Measurements from ENCODE around the gene ERV3-1.
A peak's percentile ranks its signal among the peaks of the same experiment; 100 is the strongest.
"Not testable (repeated sequence)": the region's sequence is repeated elsewhere in the genome, so short reads cannot be mapped to it uniquely, and the experiment has no call there.

ERV3-1 gene, protein sequence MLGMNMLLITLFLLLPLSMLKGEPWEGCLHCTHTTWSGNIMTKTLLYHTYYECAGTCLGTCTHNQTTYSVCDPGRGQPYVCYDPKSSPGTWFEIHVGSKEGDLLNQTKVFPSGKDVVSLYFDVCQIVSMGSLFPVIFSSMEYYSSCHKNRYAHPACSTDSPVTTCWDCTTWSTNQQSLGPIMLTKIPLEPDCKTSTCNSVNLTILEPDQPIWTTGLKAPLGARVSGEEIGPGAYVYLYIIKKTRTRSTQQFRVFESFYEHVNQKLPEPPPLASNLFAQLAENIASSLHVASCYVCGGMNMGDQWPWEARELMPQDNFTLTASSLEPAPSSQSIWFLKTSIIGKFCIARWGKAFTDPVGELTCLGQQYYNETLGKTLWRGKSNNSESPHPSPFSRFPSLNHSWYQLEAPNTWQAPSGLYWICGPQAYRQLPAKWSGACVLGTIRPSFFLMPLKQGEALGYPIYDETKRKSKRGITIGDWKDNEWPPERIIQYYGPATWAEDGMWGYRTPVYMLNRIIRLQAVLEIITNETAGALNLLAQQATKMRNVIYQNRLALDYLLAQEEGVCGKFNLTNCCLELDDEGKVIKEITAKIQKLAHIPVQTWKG

DNA sequence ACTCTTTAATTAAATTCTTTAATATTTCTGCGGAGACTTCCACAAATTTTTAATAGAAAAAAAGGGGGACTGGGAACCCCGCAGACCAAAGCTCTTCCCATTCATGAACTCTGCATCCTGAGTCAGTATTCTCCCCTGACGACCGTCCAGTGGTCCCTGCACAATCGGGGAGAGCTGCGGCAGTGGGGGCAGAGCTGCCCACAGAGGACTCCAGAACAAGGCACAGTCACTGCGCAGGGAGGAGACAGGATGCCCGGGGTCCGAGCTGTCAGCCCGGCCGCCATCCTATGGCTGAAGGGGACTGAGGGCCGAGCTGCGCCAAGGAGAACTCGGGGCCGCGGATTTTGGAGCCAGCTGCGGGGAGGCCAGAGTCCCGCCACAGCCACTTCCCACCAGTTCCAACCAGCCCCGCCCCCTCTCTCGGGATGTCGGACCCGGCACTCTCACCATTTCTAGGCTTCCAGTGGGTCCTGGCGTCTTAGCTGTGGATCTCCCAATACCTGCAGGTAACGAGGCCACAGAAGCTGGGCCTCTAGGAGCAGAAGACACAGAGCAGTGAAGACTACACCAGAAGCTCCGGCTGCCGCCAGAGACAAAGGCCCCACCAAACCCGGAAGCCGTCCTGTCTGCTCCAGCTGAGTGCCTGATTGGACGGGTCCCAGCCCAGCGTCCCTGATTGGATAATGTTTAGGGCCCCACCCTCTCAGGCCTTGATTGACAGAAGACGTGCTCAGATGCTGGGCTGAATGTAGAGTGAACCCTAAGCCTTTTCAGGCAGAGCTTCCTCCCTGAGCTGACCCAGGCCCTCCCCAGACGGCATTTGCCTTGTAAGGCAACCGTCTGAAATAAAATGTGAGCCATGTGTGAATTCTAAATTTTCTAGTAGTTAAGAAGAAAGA lies at the start of gene ERV3-1:
TSS of gene ERV3-1 (minus strand) at position 594 of the 899 bp plus-strand sequence. CDS start 13,661 bp downstream, outside the sequence.
- DNase-seq (ENCODE audit: low spot score): peak; percentile 99

DNA sequence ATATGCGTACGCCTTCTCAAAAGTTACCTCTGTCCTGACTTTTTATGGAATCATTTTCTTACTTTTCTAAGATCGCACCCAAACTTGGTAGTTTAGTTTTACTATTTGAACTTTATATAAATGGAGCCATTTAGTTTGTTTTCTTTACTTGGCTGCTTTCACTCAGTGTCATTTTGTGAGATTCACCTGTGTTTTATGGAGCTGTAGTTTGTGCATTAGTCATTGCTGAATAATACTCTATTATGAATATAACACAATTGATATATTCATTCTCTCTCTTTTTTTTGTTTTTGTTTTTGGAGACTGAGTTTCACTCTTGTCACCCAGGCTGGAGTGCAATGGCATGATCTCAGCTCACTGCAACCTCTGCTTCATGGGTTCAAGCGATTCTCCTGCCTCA lies 49.3 kb upstream of the ERV3-1 start:
- DNase-seq (ENCODE audit: low spot score): not testable (repeated sequence)

DNA sequence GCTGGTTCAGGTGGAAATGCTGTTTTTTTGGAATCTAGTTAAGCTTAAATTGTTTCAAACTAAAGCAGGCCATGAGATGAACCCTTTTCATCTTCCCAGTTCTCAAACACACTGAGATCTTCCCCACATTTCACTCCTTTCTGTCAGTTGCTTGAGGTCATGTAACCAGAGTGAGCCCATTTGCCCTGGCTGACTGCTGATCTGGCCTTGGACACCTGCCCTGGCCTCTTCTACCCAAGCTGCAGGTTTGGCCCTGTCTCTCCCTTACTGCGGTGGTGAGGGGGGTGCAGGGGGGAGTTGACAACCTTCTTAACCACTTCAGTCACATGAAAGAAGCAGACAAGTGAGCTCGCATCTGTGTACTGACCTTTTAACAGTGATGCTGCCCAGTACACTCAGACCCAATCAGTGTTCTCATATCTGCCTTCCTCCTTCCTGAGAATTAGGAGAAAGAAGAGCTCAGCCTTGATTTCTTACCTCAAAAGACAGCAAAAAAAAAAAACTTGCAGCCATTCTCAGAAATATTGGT lies 48.0 kb upstream of the ERV3-1 start:
- DNase-seq (ENCODE audit: low spot score): not testable (repeated sequence)

DNA sequence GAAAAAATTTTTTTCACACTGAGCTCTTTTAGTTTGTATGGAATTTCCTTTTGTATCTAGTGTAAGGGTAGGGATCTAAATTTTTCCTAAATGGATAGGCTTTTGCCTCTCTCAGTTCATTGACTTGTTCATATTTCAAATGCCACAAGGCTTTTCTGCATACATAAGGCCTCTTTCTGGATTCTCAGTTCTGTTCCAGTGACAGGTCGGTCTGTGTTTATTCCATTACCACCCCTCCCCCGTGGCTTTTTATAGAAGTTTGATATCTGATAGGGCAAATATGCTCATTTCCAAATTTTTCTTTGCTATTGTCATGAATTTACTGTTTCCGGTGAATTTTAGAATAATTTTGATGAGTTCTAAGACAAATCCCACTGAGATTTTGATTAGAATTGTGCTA lies 45.2 kb upstream of the ERV3-1 start:
- DNase-seq (ENCODE audit: low spot score): not testable (repeated sequence)

DNA sequence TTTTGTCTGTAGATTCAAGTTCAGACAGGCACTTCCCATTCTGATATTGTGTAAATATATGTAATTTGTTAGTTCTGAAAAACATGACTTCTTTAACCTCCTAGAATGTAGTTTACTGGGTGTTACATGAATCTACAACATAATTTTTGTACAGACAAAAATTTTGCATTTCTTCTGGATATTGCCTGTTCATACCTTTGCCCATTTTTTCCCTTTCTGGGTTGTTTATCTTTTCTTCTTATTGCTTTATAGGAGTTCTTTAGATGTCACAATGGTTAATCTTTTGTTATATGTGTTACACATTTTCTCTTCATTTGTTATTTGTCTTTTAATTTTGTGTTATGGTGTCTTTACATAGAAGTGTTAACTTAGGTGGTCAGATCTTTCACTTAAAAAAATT lies 44.7 kb upstream of the ERV3-1 start:
- DNase-seq (ENCODE audit: low spot score): not testable (repeated sequence)

DNA sequence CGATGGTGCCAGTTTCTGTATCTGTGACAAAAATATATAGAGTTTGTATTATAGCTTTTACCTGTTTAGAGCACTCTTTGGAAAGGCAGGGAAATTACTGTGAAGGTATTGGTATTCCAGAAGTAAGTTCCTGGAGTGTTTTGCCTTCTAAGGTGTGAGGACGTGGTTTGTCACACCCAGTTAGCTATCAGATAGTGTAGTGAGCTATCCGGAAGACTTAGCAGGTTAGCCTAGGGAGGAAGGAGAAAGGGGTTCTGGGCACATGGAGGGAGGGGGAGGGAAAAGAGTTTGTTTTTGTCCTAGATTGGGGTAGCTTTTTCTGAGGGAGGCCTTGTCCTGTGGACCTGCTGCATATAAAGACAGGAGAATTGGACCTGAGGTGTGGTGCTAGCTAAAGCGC lies 39.8 kb upstream of the ERV3-1 start:
- not testable (repeated sequence) for DNase-seq (ENCODE audit: low spot score)

DNA sequence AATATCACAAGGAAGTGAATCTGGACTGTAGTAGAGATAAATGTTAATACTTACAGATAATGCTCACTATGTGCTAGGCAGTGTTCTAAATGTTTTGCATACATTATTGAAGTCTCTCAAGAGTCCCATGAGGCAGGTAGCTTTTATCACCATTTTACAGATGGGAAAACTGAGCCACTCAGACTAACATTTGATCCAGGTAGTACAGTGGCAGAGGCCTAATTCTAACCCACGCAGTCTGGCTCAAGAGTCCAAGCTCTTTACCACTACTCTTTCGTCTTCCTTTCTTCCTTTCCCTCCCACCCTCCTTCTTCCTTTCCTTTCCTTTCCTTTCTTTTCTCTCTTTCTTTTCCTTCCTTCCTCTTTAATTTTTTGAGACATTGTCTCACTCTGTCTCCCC lies 39.1 kb upstream of the ERV3-1 start:
- DNase-seq (ENCODE audit: low spot score): not testable (repeated sequence)

DNA sequence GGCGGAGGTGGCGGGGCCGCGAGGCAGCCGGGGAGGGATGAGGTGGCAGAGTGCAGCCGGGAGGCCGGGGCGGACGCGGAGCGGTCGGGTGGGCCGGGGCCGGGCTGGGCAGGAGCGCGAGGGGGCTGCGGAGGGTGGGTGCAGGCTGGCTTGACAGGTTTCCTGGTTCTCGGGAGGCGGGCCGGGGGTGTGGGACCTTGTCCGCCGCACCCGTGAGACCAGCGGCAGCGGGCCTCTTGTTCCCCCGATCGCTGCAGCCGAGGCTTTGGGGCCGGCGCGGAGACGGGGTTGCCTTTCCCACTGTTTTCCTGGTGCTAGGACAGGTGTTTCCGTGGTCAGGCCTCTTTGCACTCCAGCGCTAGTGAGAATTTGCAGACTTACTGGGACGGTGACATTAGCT lies 32.3 kb upstream of the ERV3-1 start:
- DNase-seq (ENCODE audit: low spot score): peak; percentile 31

DNA sequence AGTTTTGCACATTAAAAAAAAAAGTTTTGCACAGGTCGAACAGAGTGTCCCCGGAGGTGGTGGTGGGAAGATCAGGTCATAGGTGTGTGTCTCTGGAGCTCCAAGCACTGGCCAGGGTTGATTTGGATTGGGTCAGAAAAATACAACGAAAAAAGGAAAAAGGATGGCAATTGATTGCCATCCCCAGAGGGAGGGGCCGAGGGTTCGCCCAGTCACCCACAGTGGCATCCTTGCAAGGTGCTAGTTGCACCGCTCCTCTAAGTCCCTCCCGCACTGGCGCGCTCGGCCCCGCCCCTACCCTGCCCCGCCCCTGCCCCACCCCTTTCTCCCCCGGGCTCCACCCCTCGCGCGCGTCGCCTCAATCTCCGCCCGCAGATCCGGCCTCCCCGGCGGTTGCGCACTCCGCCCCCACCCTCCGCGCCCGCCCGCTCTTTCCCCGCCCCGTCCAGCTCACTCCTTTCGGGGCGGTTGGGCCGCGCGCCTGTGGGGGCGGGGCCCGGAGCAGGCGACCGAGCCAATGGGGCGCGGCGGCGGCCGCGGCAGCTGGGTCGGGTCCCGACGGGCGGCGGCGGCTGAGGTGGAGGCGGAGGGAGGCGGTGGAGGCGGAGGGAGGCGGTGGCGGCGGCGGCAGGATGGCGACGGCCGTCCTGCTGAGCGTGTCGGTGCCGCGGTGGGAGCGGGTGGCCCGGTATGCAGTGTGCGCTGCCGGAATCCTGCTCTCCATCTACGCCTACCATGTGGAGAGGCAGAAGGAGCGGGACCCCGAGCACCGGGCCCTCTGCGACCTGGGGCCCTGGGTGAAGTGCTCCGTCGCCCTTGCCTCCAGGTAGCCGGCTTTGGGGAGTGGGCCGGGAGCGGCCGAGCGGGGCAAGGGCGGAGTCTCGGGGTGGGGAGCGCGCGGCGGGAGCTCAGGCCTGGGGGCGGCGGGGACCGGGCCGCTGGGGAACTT lies 31.5 kb upstream of the ERV3-1 start:
- DNase-seq (ENCODE audit: low spot score): peak; percentile 91

DNA sequence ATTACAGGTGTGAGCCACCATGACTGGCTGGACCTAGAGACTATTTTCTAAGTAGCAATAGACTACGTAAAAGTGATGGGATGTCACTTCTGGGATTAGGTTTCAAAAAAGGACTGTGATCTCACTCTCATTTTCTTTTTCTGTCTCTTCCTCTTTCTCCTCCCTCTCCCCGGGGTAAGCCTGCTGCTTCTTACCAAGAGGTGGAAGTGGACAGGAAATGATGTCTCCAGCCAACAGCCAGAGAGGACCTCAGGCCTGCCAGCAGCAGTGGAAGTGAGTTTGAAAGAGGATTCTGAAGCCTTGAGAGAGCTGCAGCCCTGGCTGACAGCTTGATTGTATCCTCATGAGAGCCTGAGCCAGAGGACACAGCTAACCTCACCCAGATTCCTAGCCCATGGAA lies 30.0 kb upstream of the ERV3-1 start:
- peak; percentile 81 for DNase-seq (ENCODE audit: low spot score)

DNA sequence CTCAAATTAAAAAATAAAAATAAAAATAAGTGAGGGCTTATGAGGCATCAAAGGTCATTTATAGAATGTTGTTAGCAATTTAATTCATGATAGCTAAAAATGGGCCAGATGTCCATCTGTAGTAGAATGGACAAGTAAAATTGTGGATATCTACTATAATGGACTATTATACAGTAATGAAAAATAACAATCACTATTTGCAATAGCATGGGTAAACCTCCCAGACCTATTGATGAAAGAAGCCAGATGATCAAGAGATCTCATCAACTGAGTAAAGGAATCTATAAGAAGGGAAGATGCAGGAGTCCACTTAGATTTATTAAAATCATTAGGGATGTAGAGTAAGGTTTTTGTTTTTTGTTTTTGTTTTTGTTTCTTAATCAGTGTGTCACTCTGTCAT lies 29.0 kb upstream of the ERV3-1 start:
- not testable (repeated sequence) for DNase-seq (ENCODE audit: low spot score)

DNA sequence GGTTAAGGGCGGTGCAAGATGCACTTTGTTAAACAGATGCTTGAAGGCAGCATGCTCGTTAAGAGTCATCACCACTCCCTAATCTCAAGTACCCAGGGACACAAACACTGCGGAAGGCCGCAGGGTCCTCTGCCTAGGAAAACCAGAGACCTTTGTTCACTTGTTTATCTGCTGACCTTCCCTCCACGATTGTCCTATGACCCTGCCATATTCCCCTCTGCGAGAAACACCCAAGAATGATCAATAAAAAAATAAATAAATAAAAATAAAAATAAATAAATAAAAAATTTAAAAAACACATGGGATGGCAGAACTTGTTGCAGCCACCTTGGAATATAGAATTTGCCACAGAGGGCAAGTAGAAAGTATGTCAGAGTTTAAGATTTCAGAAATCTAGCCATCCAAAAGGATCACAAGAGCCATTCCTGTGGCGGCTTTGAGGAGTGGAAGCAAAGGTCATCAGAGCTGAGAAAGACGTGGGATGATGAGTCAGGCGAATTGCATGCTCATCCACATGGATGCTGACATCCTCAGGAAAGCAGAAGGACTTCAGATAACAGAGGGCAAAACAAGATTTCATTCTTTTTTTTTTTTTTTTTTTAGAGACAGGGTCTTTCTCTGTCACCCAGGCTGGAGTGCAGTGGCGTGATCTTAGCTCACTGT lies 27.8 kb upstream of the ERV3-1 start:
- not testable (repeated sequence) for DNase-seq (ENCODE audit: low spot score)

DNA sequence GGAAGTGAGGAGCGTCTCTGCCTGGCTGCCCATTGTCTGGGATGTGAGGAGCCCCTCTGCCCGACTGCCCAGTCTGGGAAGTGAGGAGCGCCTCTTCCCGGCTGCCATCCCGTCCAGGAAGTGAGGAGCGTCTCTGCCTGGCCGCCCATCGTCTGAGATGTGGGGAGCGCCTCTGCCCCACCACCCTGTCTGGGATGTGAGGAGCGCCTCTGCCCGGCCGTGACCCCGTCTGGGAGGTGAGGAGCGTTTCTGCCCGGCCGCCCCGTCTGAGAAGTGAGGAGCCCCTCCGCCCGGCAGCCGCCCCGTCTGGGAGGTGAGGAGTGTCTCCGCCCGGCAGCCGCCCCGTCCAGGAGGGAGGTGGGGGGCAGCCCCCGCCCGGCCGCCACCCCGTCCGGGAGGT lies 26.9 kb upstream of the ERV3-1 start:
- not testable (repeated sequence) for DNase-seq (ENCODE audit: low spot score)

DNA sequence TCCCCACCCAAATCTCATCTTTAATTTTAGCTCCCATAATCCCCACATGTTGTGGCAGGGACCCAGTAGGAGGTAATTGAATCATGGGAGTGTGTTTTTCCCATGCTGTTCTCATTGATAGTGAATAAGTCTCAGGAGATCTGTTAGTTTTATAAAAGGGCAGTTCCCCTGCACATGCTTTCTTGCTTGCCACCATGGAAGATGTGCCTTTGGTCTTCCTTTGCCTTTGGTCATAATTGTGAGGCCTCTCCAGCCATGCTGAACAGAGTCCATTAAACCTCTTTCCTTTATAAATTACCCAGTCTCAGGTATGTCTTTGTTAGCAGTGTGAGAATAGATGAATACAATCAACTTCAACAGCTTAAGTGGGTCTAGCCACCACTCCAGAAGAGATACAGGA lies 18.5 kb upstream of the ERV3-1 start:
- not testable (repeated sequence) for DNase-seq (ENCODE audit: low spot score)

DNA sequence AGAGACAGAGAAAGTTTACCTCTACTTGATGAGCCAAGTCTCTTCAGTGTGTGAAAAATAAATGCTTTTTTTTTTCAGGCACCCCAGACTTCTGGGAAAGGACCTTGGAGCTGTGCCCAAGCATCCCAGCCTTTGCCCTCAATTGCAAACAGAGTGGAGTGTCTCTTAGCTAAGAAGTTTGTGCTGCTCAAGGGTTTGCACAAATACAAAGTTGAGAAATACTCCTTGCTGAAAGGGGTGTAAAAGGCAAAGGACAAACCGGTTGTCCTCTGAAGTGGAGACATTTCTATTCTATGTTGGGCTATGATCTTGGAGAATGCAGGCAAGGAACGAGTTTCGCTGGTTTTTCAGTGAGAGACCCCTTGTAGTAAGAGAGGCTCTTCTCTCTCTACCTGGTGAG lies 14.5 kb upstream of the ERV3-1 start:
- not testable (repeated sequence) for DNase-seq (ENCODE audit: low spot score)

DNA sequence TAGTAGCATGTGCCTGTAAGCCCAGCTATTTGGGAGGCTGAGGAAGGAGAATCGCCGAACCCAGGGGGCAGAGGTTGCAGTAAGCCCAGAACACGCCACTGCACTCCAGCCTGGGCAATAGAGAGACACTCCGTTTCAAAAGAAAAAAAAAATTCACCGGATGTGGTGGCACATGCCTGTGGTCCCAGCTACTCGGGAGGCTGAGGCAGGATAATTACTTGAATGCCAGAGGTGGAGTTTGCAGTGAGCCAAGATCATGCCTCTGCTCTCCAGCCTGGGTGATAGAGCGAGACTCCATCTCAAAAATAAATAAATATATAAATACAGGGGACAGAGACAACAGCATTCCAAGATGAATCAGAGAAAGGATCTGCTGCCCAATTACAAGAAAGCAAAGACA lies 3.4 kb upstream of the ERV3-1 start:
- DNase-seq (ENCODE audit: low spot score): not testable (repeated sequence)

DNA sequence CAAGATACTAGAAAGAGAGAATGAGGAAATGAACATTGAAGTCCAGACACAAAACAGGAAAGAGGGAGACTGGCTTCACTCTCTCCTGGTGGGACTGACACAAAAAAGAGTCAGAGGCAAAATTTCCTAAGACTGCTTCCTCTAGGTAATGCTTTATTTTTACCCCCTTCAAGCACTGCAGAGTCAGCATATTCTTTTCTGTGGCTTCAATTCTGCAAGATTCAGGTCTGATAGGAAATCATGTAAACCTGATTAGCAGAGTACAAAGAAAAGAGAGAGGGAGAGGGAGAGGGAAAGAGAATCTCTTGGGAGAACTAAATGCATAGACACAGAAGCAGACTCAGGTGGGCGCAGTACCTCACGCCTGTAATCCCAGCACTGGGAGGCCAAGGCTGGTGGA lies 2.9 kb upstream of the ERV3-1 start:
- not testable (repeated sequence) for DNase-seq (ENCODE audit: low spot score)

DNA sequence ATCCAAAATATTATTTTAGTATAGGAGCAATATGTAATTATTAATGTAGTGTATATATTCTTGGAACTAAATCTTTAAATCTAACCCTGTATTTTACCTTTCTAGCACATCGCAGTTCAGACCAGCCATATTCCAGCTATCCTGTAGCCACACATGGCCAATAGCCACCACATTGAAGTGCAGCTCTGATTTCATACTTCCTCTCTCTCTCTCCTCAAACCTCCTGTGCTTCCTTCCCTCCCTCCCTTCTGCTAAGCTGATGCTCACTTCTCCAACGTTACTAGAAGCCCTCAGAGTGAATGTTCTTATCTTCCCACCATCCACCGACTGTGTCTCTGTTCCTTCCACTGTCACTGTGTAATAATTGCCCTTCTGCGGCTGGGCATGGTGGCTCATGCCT lies 549 bp upstream of the ERV3-1 start:
- DNase-seq (ENCODE audit: low spot score): peak; percentile 54

DNA sequence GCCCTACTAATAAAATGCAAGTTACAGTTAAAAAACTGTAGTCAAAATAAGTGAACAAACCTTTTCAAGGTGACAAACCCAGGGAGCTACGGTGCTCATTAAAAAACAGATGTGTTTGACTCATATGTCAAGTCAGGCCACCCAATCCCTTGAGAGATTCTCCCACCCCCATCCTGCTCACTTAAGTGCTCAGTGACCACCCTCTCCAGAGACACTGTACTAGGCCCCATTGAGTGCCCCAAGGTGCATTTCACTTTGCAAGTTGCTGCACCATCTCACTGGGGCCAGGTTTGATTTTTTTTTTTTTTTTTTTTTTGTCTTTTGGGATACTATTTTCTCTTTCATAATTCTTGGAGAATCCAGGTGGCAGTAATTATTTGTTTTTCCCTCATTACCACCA lies 1.9 kb downstream of the ERV3-1 start:
- no peak for DNase-seq (ENCODE audit: low spot score)

DNA sequence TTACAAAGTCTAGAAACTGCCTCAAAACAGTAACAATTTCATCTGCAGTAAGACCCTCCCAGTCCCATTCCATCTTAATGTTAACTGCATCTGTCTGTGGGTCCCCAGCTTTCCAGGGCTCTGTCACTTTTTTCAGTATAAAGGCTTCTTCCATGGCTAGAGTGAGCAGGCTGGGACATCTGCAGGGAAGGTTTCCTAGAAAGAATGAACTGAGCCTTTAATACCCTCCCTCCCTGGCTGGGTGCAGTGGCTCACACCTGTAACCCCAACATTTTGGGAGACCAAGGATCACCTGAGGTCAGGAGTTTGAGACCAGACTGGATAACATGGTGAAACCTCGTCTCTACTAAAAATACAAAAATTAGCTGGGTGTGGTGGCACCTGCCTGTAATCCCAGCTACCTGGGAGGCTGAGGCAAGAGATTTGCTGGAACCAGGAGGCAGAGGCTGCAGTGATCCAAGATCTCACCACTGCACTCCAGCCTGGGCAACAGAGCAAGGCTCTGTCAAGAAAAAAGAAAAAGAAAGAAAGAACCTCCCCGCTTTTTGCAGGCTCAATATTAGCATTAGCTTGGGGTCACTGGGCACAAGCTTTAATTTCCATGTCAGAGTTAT lies 3.4 kb downstream of the ERV3-1 start:
- DNase-seq (ENCODE audit: low spot score): no peak
